Left ventricle myocardium inferior (tissue), 1 donor: ENCODE data around the gene ANKRD55. TPM values are rescaled to one million over a fixed set of nuclear protein-coding genes. Genes with fewer than 3 reads are reported as not detected.
"Not testable (repeated sequence)": the region's sequence is repeated elsewhere in the genome, so short reads cannot be mapped to it uniquely, and the experiment has no call there.

ENCODE experiments used
- DNase-seq: peaks from one replicate; pipeline ENCODE4 v3.0.0-alpha.2; 2020
- H3K27ac ChIP-seq: fragments of 200-600 bp; replicated peaks from 2 replicates; pipeline ENCODE4 v1.8.0; 2021
- H3K27me3 ChIP-seq: fragments of 200-600 bp; 2 replicates; pipeline ENCODE4 v1.8.0; 2021; ENCODE audit warnings: low read depth
- H3K36me3 ChIP-seq: fragments of 200-600 bp; 2 replicates; pipeline ENCODE4 v1.8.0; 2021
- H3K4me1 ChIP-seq: fragments of 200-600 bp; 2 replicates; pipeline ENCODE4 v1.8.0; 2021
- H3K4me3 ChIP-seq: fragments of 200-600 bp; 2 replicates; pipeline ENCODE4 v1.8.0; 2021; ENCODE audit warnings: mild to moderate bottlenecking, moderate library complexity
- H3K9me3 ChIP-seq: fragments of 200-600 bp; replicated peaks from 2 replicates; pipeline ENCODE4 v1.8.0; 2021
- intact Hi-C: fragments of 100-400 bp; cut with micrococcal nuclease; formaldehyde crosslinking; loops from one replicate; pipeline ENCODE4 v1.11.0; 2022
- total RNA-seq: library from RNA; stranded (reverse); fragmentation: NEBNext Ultra II Directional; extraction: Animal tissue kit (Norgen Biotek cat#: 25700); gene quantifications from one replicate; pipeline ENCODE4 v1.2.1, GENCODE V29; 2021
- TF ChIP-seq, protein P1 (sequence below): fragments of 200-600 bp; IDR thresholded peaks from 2 replicates; pipeline ENCODE4 v1.8.0; 2021; ENCODE audit warnings: antibody characterized with exemption, mild to moderate bottlenecking, borderline replicate concordance
- donor health status: DM: no; HTN: yes; CAD: no; lungs with severe emphysema.

Gene ANKRD55
- total RNA-seq, 1 donor from 2014 or later, result 0.27 TPM

DNA sequence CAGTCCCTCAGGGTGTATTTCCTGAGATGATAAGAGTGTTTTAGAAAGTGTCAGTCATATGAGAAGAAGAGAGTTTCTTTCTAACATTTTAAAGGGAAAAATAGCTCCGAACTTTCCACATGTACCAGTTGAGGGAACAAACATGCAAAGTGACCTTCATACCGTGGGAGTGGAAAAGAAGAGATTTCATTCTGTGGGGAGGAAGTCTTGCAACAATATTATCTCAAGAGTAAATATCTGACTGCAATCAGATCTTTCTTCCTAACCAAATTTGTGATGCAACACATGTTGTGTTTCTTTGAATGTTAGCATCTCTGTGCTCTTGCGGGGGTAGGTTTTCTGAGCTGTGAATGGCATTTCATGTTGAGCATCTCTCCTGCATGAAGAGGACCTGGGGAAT, 30.6 kb downstream of the ANKRD55 start:
- Histone ChIP-seq H3K4me3 (no peak overlapping the region), H3K36me3 (no peaks in the 10 kb centered on the region), H3K9me3 (no peaks in the 10 kb centered on the region), H3K27ac (no peak overlapping the region), H3K4me1 (peaks cover 6% of the 10 kb centered on the region), H3K27me3 (no peaks in the 10 kb centered on the region)
- intact Hi-C loops, result loop anchor here (10.0 kb wide), 2 partner anchors 228 to 268 kb away; no protein-coding TSS in a partner anchor
- DNase-seq, result no peak
- TF ChIP-seq, protein P1, sequence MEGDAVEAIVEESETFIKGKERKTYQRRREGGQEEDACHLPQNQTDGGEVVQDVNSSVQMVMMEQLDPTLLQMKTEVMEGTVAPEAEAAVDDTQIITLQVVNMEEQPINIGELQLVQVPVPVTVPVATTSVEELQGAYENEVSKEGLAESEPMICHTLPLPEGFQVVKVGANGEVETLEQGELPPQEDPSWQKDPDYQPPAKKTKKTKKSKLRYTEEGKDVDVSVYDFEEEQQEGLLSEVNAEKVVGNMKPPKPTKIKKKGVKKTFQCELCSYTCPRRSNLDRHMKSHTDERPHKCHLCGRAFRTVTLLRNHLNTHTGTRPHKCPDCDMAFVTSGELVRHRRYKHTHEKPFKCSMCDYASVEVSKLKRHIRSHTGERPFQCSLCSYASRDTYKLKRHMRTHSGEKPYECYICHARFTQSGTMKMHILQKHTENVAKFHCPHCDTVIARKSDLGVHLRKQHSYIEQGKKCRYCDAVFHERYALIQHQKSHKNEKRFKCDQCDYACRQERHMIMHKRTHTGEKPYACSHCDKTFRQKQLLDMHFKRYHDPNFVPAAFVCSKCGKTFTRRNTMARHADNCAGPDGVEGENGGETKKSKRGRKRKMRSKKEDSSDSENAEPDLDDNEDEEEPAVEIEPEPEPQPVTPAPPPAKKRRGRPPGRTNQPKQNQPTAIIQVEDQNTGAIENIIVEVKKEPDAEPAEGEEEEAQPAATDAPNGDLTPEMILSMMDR, result no peak

DNA sequence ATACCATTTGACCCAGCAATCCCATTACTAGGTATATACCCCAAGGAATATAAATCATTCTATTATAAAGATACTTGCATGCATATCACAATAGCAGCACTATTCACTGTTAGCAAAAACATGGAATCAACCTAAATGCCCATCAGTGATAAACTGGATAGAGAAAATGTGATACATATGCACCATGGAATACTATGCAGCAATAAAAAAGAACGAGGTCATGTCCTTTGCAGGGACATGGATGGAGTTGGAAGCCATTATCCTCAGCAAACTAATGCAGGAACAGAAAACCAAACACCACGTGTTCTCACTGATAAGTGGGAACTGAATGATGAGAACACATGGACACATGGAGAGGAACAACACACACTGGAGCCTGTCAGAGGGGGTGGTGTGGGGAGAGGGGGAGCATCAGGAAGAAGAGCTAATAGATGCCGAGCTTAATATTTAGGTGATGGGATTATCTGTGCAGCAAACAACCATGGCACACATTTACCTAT, 31.3 kb downstream of the ANKRD55 start:
- not testable (repeated sequence) for H3K9me3 ChIP-seq, H3K36me3 ChIP-seq, H3K4me1 ChIP-seq, DNase-seq, H3K27ac ChIP-seq, H3K4me3 ChIP-seq, H3K27me3 ChIP-seq
- intact Hi-C loops, result loop anchor here (10.0 kb wide), 2 partner anchors 227 to 267 kb away; no protein-coding TSS in a partner anchor

DNA sequence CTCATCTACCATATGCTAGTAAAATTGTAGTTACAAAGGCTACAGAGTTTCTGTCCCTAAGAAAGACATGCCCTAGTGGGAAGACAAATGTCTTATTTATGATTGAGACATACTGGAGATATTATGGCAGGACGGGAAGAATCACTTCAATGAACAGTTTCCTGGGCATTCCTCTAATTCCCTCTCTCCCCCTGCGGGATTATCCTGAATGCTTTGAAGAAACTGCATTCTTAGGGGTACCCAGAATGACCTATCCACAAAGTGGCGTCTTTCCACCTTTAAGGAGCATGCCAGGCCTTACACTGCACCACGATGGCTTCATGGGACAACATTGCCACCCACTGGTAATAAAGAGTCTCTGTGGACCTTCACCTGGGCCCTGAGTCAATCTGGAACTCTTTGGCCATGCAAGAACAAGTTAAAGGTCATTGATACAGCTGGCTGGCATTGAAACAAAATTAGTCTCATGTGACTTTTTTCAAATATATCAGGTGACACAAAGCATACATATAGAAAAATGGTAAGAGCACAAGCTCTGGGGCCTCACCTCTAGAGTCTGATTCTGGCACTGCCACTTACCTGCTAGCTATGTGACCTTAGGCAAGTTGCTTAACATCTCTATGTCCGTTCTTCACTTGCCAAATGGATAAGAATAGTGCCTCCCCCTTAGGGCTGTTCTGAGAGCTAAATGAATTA, 32.0 kb downstream of the ANKRD55 start:
- Histone ChIP-seq H3K36me3 (no peaks in the 10 kb centered on the region), H3K4me1 (peaks cover 6% of the 10 kb centered on the region), H3K27me3 (no peaks in the 10 kb centered on the region), H3K9me3 (no peaks in the 10 kb centered on the region), H3K4me3 (no peak overlapping the region), H3K27ac (no peak overlapping the region)
- peak; percentile 24 for DNase-seq
- TF ChIP-seq, protein P1, result peak; percentile 91
- intact Hi-C loops, result loop anchor here (10.0 kb wide), 2 partner anchors 226 to 266 kb away; no protein-coding TSS in a partner anchor

DNA sequence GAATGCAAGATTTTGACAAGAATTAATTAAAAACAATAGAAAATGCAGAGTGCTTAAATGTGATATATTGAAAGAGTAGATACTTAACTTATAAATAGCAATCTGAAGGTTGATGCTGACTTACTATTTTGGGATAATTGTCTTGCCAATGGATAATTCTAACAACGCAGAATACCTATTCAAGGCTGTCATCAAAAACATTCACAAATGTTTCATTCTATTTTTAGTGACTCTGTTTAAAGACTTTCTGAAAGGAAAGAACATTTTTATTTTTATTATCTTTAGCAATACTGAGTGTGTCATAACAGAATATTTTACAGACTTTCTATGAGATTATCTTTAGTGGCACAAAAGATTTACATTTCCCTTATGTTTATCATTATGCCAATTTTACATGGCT, 38.1 kb downstream of the ANKRD55 start:
- intact Hi-C loops, result no loop called here

DNA sequence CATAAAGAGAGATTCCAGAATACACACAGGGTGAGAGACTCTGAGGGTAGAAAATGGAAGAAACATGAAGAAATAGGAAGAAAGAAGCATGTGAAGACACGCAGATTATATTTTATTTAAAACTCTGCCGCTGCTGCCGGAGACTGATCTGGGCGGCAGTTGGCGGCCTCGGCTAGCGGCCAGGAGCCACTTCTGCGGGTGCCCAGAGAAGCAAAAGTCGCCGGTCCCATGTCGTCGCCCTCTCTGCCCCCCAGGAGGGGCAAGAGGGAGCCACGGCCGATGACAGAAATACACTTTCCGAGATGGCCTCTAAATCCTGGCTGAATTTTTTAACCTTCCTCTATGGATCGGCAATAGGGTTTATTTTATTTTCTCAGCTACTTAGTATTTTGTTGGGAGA, 40.9 kb downstream of the ANKRD55 start:
- TF ChIP-seq, protein P1, result no peak
- no peaks in the 10 kb centered on the region for H3K36me3 ChIP-seq
- no peaks in the 10 kb centered on the region for H3K27me3 ChIP-seq
- intact Hi-C loops, result no loop called here
- no peaks in the 10 kb centered on the region for H3K9me3 ChIP-seq
- no peak overlapping the region for H3K27ac ChIP-seq
- H3K4me3 ChIP-seq, result no peak overlapping the region
- peaks cover 22% of the 10 kb centered on the region for H3K4me1 ChIP-seq
- no peak for DNase-seq

More for the DNA sequence above, 38.1 kb downstream of the ANKRD55 start:
- H3K27ac ChIP-seq, result no peak overlapping the region
- peaks cover 21% of the 10 kb centered on the region for H3K4me1 ChIP-seq
- TF ChIP-seq, protein P1, result no peak
- no peak overlapping the region for H3K4me3 ChIP-seq
- no peaks in the 10 kb centered on the region for H3K36me3 ChIP-seq
- H3K9me3 ChIP-seq, result no peaks in the 10 kb centered on the region
- DNase-seq, result no peak
- no peaks in the 10 kb centered on the region for H3K27me3 ChIP-seq

DNA sequence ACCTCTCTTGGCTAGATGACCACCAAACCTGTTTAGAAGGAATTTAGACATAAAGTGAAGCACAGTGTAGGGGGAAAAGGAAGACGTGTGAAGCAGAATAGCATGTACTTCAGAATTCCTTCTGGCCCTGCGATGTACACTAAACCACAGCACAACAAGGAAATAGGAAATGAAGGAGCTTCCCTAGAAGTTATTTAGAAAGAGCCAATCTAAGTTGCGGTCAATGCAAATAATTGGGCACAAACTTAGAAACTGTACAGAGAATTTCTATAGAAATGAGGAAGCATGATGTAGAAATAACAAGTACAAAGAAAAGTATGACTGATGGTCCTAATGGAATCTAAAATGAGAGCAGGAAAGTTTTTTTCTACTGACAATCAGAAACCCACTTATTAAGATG, 41.5 kb downstream of the ANKRD55 start:
- intact Hi-C loops, result no loop called here

More for the DNA sequence above, 41.5 kb downstream of the ANKRD55 start:
- no peaks in the 10 kb centered on the region for H3K27me3 ChIP-seq
- H3K4me3 ChIP-seq, result no peak overlapping the region
- peaks cover 22% of the 10 kb centered on the region for H3K4me1 ChIP-seq
- no peak for DNase-seq
- H3K27ac ChIP-seq, result no peak overlapping the region
- no peaks in the 10 kb centered on the region for H3K36me3 ChIP-seq
- TF ChIP-seq, protein P1, result no peak
- H3K9me3 ChIP-seq, result no peaks in the 10 kb centered on the region
